GM10248 (cell line): ENCODE data around the gene RPS15.
A peak's percentile ranks its signal among the peaks of the same experiment; 100 is the strongest.

Source experiments
- CTCF ChIA-PET: fragments of 300-600 bp; sonication (Branson Sonifier 250); formaldehyde crosslinking; extraction: SDS; loops from one replicate; lab custom pipeline; 2021; ENCODE audit warnings: antibody characterized with exemption; lab: Yijun Ruan, JAX
- POLR2A ChIA-PET: fragments of 350-650 bp; sonication (Branson Sonifier 250); formaldehyde crosslinking; extraction: SDS; loops from one replicate; lab custom pipeline; 2020; ENCODE audit warnings: antibody characterized with exemption; lab: Yijun Ruan, JAX
- DNase-seq: peaks from one replicate; pipeline ENCODE4 v3.0.0; 2012; ENCODE audit errors: extremely low spot score
- CTCF ChIP-seq: IDR thresholded peaks from 2 replicates; pipeline ENCODE4 v1.5.1; 2012; ENCODE audit warnings: mild to moderate bottlenecking, low read depth; ENCODE audit errors: extremely low read depth, missing control alignments, control extremely low read depth

RPS15 gene

GRCh38 chr19:1408300-1409203 lies 29.6 kb upstream of the RPS15 start:
- TF ChIP-seq CTCF, result no peak
- POLR2A ChIA-PET, result no interaction called here
- peak; percentile 64 for DNase-seq
- CTCF ChIA-PET, result interaction anchor here (1.0 to 1.2 kb wide), 2 partner anchors 10 to 29 kb away, joined by 3 read pairs; no protein-coding TSS in a partner anchor

GRCh38 chr19:1409204-1410005 lies 28.8 kb upstream of the RPS15 start:
- ChIA-PET CTCF (interaction anchor here (0.9 to 1.2 kb wide), 4 partner anchors 10 to 130 kb away, joined by 3 read pairs; no protein-coding TSS in a partner anchor), POLR2A (interaction anchor here (0.7 to 1.3 kb wide), 3 partner anchors 9 to 147 kb away, joined by 3 to 4 read pairs (median 4); no protein-coding TSS in a partner anchor)
- no peak for TF ChIP-seq CTCF

GRCh38 chr19:1410136-1410786 lies 27.9 kb upstream of the RPS15 start:
- no peak for DNase-seq
- ChIA-PET POLR2A (interaction anchor here (0.7 to 1.3 kb wide), 3 partner anchors 9 to 148 kb away, joined by 3 to 4 read pairs (median 4); no protein-coding TSS in a partner anchor), CTCF (interaction anchor here (0.9 to 1.0 kb wide), 2 partner anchors 27 to 130 kb away, joined by 3 read pairs; no protein-coding TSS in a partner anchor)
- no peak for TF ChIP-seq CTCF

More at GRCh38 chr19:1409204-1410005, 28.8 kb upstream of the RPS15 start:
- DNase-seq, result no peak

- POLR2A ChIA-PET, result no interaction called here
- DNase-seq, result no peak
- no peak for TF ChIP-seq CTCF
- CTCF ChIA-PET, result no interaction called here
Measured at GRCh38 chr19:1410789-1411188, 27.4 kb upstream of the RPS15 start.

- no peak for DNase-seq
- ChIA-PET CTCF (interaction anchor here (1.0 kb wide), 1 partner anchor 15 kb away, joined by 3 read pairs; no protein-coding TSS in a partner anchor), POLR2A (no interaction called here)
- no peak for TF ChIP-seq CTCF
Measured at GRCh38 chr19:1411255-1412191, 26.7 kb upstream of the RPS15 start.
